Effector CD8-positive, alpha-beta T cell (primary cell): ENCODE results near the gene GCHFR.

Source experiments
- DNase-seq: peaks from one replicate; lab custom pipeline; 2025; lab: John Stamatoyannopoulos, UW

GCHFR gene

GRCh38 chr15:40775740-40776536 is 12.1 kb downstream of the GCHFR start:
- no peak for DNase-seq

- DNase-seq: no peak
Measured at GRCh38 chr15:40776537-40777141, 12.8 kb downstream of the GCHFR start.

GRCh38 chr15:40782609-40783227 is 18.9 kb downstream of the GCHFR start:
- peak; percentile 66 for DNase-seq

- no peak for DNase-seq
Measured at GRCh38 chr15:40785164-40785563, 21.3 kb downstream of the GCHFR start.

GRCh38 chr15:40785814-40786213 is 21.9 kb downstream of the GCHFR start:
- DNase-seq: no peak

GRCh38 chr15:40787344-40787841 is 23.5 kb downstream of the GCHFR start:
- no peak for DNase-seq

GRCh38 chr15:40787991-40788390 is 24.1 kb downstream of the GCHFR start:
- DNase-seq: no peak

GRCh38 chr15:40789119-40789518 is 25.3 kb downstream of the GCHFR start:
- no peak for DNase-seq

- no peak for DNase-seq
Measured at GRCh38 chr15:40789999-40790398, 26.1 kb downstream of the GCHFR start.

- DNase-seq: no peak
Measured at GRCh38 chr15:40790718-40791117, 26.9 kb downstream of the GCHFR start.

GRCh38 chr15:40792394-40792793 is 28.5 kb downstream of the GCHFR start:
- no peak for DNase-seq

GRCh38 chr15:40793216-40793989 is 29.5 kb downstream of the GCHFR start:
- DNase-seq: no peak

GRCh38 chr15:40796041-40796440 is 32.2 kb downstream of the GCHFR start:
- DNase-seq: no peak

GRCh38 chr15:40796512-40796911 is 32.6 kb downstream of the GCHFR start:
- no peak for DNase-seq

- no peak for DNase-seq
Measured at GRCh38 chr15:40799523-40799922, 35.7 kb downstream of the GCHFR start.

GRCh38 chr15:40803076-40803475 is 39.2 kb downstream of the GCHFR start:
- no peak for DNase-seq

- DNase-seq: no peak
Measured at GRCh38 chr15:40803688-40804087, 39.8 kb downstream of the GCHFR start.

- no peak for DNase-seq
Measured at GRCh38 chr15:40806672-40807027, 42.8 kb downstream of the GCHFR start.

GRCh38 chr15:40807028-40807887 is 43.4 kb downstream of the GCHFR start, which contains the start of the genes DNAJC17 and ZFYVE19:
TSS of gene DNAJC17 (minus strand) at chr15:40807473. CDS start at chr15:40807446, 27 bp downstream.
TSS of gene ZFYVE19 (plus strand) at chr15:40807089. CDS start at chr15:40807590, 501 bp downstream.
- DNase-seq: peak; percentile 86

GRCh38 chr15:40807888-40808461 is 44.1 kb downstream of the GCHFR start:
- DNase-seq: no peak
